ENCODE data around the gene THPO.
A peak's percentile ranks its signal among the peaks of the same experiment; 100 is the strongest.
"Not testable (repeated sequence)": the region's sequence is repeated elsewhere in the genome, so short reads cannot be mapped to it uniquely, and the experiment has no call there.

The THPO gene

GRCh38 chr3:184349563-184350470, 28.2 kb downstream of the THPO start:
- DNase-seq (ENCODE audit: low read depth, low spot score), result no peak

- no peak for DNase-seq (ENCODE audit: low read depth, low spot score)
Measured at GRCh38 chr3:184348057-184348382, 30.0 kb downstream of the THPO start.

DNA sequence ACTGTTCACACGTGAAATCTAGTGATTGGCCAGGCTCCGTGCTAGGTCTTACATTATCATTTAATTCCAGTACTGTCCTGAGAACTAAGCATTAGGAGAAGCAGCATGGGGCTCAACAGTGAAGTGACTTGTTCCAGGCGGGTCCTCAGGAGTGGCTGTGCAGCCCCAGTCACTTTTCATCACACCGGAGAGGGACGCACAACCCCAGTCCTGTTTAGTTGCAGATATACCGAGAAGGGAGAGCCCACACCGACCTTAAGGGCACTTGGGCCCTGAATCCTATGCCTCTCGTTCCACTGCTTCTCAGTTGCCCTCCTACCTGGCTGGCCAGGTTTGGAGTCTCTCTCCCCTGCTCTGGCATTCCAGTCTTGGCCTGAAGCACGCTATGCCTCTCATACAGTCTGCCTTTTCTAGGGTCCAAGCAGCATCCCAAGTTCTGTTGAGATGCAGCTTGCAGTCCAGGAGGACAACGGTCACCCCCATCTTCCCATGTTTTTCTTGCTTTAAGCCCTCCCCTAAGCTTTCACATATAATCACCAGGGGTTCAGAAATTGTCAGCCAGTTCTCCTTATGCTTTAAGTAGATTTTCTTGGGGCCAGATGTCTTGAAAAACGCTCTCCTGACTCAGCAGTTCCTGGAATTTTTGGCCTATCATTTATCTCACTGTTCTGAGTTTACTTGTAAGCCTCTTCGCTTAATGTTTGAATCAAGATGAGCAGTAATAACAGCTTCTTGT, 30.5 kb downstream of the THPO start:
- DNase-seq (ENCODE audit: low read depth, low spot score), result no peak

- DNase-seq (ENCODE audit: low read depth, low spot score), result no peak
Measured at GRCh38 chr3:184346480-184347190, 31.4 kb downstream of the THPO start.

DNA sequence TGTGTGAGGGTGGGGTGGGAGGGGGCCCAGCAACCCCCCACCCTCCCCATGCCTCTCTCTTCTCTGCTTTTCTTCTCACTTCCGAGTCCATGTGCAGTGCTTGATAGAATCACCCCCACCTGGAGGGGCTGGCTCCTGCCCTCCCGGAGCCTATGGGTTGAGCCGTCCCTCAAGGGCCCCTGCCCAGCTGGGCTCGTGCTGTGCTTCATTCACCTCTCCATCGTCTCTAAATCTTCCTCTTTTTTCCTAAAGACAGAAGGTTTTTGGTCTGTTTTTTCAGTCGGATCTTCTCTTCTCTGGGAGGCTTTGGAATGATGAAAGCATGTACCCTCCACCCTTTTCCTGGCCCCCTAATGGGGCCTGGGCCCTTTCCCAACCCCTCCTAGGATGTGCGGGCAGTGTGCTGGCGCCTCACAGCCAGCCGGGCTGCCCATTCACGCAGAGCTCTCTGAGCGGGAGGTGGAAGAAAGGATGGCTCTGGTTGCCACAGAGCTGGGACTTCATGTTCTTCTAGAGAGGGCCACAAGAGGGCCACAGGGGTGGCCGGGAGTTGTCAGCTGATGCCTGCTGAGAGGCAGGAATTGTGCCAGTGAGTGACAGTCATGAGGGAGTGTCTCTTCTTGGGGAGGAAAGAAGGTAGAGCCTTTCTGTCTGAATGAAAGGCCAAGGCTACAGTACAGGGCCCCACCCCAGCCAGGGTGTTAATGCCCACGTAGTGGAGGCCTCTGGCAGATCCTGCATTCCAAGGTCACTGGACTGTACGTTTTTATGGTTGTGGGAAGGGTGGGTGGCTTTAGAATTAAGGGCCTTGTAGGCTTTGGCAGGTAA, 32.5 kb downstream of the THPO start:
- peak; percentile 79 for DNase-seq (ENCODE audit: low read depth, low spot score)

- no peak for DNase-seq (ENCODE audit: low read depth, low spot score)
Measured at GRCh38 chr3:184344579-184345316, 33.3 kb downstream of the THPO start.

DNA sequence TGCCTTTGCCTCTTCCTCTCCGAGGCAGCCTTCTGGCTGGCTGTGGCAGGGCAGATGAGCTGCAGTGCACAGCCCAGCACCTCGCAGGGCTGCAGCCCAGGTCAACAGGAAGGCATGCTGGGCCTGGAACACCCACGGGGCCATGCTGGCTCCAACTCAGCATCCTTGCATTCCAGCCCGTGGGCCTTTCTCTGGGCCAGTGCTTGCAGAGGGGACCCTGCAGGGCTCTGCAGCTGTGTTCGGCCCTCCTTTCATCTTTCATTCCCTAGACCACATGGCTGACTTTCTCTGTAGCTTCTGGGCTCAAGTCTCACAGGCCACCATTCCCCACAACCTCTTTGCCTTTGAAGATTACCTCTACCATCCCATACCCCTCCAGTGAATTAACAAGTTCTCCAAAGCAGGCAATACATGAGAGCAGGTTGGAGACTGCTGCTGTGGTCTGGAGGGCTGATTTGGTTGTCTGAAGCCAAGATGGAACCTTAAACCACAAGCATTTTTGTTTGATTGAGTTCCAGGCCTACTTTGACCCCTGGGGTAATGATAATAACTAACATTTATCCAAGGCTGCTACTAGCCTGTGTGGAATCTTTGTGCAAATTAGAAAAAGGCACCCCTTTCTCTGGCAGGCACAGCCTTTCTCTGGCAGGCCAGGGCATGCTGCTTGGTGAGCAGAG, 34.7 kb downstream of the THPO start:
- DNase-seq (ENCODE audit: low read depth, low spot score), result peak; percentile 76

GRCh38 chr3:184341925-184342324, 36.1 kb downstream of the THPO start:
- no peak for DNase-seq (ENCODE audit: low read depth, low spot score)

DNA sequence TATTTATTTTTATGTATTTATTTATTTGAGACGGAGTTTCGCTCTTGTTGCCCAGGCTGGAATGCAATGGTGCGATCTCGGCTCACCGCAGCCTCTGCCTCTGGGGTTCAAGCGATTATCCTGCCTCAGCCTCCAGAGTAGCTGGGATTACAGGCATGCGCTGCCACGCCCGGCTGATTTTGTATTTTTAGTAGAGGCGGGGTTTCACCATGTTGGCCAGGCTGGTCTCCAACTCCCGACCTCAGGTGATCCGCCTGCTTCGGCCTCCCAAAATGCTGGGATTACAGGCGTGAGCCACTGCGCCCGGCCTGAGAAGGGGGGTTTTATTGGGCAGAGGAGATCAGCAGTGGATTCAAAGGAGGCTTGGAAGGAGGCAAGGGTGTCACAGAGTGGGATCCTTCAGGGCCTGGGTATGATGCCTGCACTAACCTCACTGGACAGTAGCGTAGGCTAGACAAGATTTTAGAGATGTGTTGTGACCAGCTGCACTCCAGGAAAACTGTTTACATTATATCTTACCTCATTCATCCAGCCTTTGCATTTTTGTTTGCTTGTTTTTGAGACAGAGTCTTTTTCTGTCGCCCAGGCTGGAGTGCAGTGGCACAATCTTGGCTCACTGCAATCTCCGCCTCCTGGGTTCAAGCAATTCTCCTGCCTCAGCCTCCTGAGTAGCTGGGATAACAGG, 38.4 kb downstream of the THPO start:
- not testable (repeated sequence) for DNase-seq (ENCODE audit: low read depth, low spot score)

GRCh38 chr3:184339001-184339400, 39.0 kb downstream of the THPO start:
- DNase-seq (ENCODE audit: low read depth, low spot score), result no peak

- peak; percentile 96 for DNase-seq (ENCODE audit: low read depth, low spot score)
Measured at GRCh38 chr3:184338511-184338945, 39.5 kb downstream of the THPO start.

- no peak for DNase-seq (ENCODE audit: low read depth, low spot score)
Measured at GRCh38 chr3:184337981-184338380, 40.0 kb downstream of the THPO start.

DNA sequence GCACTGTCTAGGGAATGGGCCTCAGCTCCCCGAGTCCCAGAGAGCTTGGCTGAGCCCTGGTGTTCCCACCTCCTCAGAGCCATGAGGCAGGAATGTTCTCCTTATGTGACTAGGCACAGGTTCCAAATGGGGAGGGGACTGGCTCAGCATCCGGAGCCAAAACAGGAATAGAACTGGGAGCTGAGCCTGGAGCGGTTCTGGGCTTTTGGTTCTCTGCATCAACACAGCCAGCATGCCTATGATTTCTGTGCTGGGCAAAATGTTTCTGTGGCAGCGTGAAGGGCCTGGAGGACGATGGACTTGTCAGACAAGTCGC, 40.6 kb downstream of the THPO start, which contains the start of gene FAM131A:
Gene FAM131A (plus strand): TSS at position 202 of the 316 bp plus-strand sequence. CDS start 31 bp downstream, at position 233.
- DNase-seq (ENCODE audit: low read depth, low spot score), result peak; percentile 70

DNA sequence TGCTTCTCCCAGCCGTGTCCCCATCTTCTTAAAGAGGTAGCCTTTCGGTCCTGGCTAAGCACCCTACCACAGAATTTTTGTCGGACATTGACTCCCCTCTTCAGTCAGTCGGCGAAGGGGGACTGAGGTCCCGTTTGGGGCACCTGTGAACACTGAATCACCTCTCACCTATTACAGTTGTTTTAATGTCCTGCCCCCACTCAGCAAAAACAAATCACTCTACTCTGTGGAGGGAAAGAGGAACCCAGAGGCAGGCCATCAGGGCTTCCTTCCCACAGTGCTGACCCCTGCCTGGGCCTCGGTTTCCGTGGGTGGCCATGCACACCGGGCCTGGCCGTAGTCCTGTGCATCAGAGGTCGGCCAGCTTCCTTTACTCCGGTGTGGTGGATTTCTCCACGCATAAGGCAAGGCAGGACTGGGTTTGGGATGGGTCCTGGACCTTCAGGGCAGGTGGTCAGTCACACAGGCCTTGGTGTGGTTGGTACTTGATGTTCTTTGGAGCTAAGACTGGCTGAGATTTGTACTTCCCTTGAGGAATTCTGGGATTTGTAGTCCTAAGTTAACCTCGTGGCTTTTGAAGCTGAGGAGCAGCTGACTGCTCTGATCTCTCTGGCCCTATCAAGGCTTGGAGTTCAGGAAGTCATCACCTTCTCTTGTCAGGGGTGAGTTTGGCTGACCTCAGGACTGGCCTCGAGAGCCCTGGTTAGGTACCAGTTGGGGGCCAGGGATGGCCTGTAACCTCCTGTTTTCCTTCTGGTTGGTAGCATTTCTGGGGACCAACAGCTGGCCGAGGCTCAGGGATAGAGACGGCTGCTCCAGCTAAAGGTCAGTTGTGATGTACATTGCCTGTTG, 41.2 kb downstream of the THPO start:
- DNase-seq (ENCODE audit: low read depth, low spot score), result peak; percentile 70

DNA sequence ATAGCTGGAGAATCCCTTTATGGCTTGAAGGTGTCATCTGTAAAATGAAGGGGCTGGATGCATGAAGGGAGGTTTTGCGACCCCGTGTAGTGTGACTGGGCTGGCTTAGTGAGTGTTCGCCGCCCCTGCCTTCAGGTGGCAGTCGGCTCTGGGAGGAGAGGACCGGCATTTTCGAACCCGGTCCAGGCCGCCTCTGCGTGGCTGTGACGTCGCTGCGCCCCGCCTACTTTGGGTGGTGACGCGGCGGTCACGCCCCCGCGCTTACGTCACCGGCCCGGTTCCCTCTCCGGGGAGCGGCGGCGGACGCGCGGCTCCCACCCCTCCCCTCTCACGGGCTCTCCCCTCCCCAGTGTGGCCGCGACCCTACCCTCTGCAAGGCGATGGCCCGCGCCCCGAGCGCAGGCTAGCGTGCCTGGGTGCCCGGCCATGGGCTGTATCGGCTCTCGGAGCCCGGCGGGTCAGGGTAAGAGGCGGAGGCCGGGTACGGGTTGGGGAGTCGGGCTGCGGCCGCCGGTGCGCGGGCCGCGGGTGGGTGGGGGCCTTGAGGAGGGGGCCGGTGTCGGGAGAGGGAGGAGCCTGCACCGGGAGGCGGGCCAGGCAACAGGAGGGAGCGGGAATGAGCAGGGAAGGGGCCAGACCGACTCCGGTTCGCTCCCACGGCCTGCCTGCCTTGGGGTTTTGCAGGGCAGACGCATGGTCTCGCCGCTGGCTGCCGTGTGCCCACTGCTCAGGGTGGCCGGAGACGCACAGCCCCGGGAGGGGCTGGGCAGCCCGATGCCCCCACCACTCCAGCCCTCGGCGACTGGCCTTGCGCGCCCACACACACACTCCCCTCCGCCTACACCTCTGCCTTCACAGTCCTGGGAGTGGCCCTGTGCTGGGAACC, 42.1 kb downstream of the THPO start:
- DNase-seq (ENCODE audit: low read depth, low spot score), result peak; percentile 93

- no peak for DNase-seq (ENCODE audit: low read depth, low spot score)
Measured at GRCh38 chr3:184335291-184335660, 42.7 kb downstream of the THPO start.

DNA sequence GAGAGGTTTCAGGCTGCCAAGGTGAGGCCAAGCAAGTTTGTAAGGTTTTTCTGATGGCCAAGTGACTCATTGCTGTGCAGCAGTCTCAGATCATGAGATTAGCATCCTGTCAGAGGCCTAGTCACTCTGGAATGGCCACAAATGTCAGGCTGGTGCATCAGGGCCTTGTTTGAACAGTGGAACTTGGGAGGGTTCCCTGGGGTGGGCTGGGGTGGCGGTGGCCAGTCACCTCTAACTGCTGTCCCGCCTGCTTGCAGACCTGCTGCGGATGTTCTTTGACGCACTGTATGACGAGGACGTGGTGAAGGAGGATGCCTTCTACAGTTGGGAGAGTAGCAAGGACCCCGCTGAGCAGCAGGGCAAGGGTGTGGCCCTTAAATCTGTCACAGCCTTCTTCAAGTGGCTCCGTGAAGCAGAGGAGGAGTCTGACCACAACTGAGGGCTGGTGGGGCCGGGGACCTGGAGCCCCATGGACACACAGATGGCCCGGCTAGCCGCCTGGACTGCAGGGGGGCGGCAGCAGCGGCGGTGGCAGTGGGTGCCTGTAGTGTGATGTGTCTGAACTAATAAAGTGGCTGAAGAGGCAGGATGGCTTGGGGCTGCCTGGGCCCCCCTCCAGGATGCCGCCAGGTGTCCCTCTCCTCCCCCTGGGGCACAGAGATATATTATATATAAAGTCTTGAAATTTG, 43.4 kb downstream of the THPO start:
- DNase-seq (ENCODE audit: low read depth, low spot score), result peak; percentile 69
